Chondrocyte (in vitro differentiated cells): ENCODE measurements around the gene SRSF3. TPM values are rescaled to one million over a fixed set of nuclear protein-coding genes. Genes with fewer than 3 reads are reported as not detected.
"Not testable (repeated sequence)": the region's sequence is repeated elsewhere in the genome, so short reads cannot be mapped to it uniquely, and the experiment has no call there.

Source experiments
- DNase-seq: peaks from one replicate; pipeline ENCODE4 v3.0.0; 2021; ENCODE audit warnings: mixed read lengths, low spot score
- H3K27ac Mint-ChIP-seq: one replicate; pipeline ENCODE4 v1.8.0; 2021; ENCODE audit warnings: mild to moderate bottlenecking, moderate library complexity, mixed read lengths; ENCODE audit not compliant: unreplicated experiment
- H3K27me3 Mint-ChIP-seq: 2 replicates; pipeline ENCODE4 v1.8.0; 2021; ENCODE audit warnings: low read depth, mixed read lengths
- H3K36me3 Mint-ChIP-seq: 2 replicates; pipeline ENCODE4 v1.8.0; 2021; ENCODE audit warnings: low read depth, mixed read lengths
- H3K4me1 Mint-ChIP-seq: 2 replicates; pipeline ENCODE4 v1.8.0; 2021; ENCODE audit warnings: low read depth, mild to moderate bottlenecking, mixed read lengths
- H3K4me3 Mint-ChIP-seq: one replicate; pipeline ENCODE4 v1.8.0; 2021; ENCODE audit warnings: mild to moderate bottlenecking, moderate library complexity, mixed read lengths; ENCODE audit not compliant: unreplicated experiment
- H3K9me3 Mint-ChIP-seq: 2 replicates; pipeline ENCODE4 v1.8.0; 2021; ENCODE audit warnings: low read depth, mixed read lengths
- total RNA-seq: library from RNA; stranded (reverse); gene quantifications from 3 replicates; pipeline ENCODE4 v1.2.1, GENCODE V29; 2021
- TF ChIP-seq, protein P1 (sequence below): fragments of 200-600 bp; sonication (generic); IDR thresholded peaks from 2 replicates; pipeline ENCODE4 v1.5.0; 2021; ENCODE audit warnings: antibody characterized with exemption, mild to moderate bottlenecking, moderate library complexity

Gene SRSF3
- total RNA-seq, 1 donor from 2014 or later: 191 TPM

DNA sequence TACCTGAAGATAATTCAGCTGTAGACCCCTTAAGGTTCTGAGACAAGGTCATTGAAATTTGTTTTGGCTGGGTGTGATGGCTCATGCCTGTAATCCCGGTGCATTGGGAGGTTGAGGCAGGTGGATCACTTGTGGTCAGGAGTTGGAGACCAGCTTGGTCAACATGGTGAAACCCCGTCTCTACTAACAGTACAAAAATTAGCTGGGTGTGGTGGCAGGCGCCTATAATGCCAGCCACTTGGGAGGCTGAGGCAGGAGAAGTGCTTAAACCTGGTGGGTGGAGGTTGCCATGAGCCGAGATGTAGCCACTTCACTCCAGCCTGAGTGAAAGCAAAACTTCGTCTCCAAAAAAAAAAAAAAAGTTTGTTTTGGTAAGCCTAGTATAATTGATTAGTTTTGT lies 11.0 kb downstream of the SRSF3 start:
- peak; percentile 18 for DNase-seq
- Mint-ChIP-seq H3K4me3 (no peak overlapping the region), H3K27ac (no peak overlapping the region), H3K4me1 (peaks cover 70% of the 10 kb centered on the region), H3K9me3 (no peaks in the 10 kb centered on the region), H3K36me3 (peaks cover 51% of the 10 kb centered on the region), H3K27me3 (no peaks in the 10 kb centered on the region)
- TF ChIP-seq, protein P1, sequence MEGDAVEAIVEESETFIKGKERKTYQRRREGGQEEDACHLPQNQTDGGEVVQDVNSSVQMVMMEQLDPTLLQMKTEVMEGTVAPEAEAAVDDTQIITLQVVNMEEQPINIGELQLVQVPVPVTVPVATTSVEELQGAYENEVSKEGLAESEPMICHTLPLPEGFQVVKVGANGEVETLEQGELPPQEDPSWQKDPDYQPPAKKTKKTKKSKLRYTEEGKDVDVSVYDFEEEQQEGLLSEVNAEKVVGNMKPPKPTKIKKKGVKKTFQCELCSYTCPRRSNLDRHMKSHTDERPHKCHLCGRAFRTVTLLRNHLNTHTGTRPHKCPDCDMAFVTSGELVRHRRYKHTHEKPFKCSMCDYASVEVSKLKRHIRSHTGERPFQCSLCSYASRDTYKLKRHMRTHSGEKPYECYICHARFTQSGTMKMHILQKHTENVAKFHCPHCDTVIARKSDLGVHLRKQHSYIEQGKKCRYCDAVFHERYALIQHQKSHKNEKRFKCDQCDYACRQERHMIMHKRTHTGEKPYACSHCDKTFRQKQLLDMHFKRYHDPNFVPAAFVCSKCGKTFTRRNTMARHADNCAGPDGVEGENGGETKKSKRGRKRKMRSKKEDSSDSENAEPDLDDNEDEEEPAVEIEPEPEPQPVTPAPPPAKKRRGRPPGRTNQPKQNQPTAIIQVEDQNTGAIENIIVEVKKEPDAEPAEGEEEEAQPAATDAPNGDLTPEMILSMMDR: no peak

DNA sequence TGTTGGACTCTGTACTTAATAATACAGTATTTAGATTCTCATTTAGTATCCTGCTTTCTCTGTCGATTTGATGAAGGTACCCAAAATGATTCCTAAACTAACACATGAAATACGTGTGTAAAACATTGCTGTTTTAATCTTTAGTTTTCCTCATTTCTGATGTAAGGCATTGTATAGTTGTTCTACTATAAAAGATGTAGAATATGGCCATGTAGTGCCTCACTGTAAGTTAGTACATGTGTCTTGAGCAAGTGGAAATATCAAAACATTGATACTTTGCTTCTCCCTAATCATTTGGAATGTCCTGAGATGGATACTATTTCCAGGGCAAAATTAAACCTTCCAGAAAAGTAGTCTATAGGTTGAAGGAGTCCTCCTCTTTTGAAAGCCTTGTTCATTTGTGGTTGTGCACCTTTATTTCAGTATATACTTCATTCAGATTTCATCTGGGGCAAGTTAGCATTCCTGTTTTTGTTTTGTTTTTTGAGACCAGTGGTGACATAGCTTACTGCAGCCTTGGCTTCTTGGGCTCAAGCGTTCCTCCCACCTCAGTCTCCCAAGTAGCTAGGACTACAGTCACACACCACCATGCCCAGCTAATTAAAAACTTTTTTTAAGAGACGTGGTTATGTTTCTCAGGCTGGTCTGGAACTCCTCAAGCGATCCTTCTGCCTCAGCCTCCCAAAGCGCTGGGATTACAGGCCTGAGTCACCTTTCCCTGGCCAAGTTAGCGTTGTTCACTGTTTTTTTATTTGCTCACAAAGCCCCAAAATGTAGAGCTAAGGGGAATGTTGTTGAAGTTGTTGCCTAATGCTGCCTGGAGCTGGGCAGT lies 11.6 kb downstream of the SRSF3 start:
- peak overlapping the region; percentile 9 for H3K4me3 Mint-ChIP-seq
- H3K27me3 Mint-ChIP-seq: no peaks in the 10 kb centered on the region
- TF ChIP-seq, protein P1: peak; percentile 31
- H3K4me1 Mint-ChIP-seq: peaks cover 64% of the 10 kb centered on the region
- H3K9me3 Mint-ChIP-seq: no peaks in the 10 kb centered on the region
- peak overlapping the region; percentile 81 for H3K27ac Mint-ChIP-seq
- H3K36me3 Mint-ChIP-seq: peaks cover 46% of the 10 kb centered on the region
- DNase-seq: peak; percentile 7

DNA sequence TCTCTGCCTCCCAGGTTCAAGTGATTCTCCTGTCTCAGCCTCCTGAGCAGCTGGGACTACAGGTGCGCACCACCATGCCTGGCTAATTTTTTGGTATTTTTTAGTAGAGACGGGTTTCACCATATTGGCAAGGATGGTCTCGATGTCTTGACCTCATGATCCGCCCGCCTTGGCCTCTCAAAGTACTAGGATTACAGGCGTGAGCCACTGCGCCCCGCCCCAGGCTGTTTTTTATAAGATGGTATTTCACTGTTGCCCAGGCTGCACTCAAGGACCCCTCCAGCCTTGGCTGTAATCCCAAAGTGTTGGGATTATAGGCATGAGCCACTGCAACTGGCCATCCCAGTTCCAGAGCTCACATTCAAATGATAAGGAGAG lies 13.1 kb downstream of the SRSF3 start:
- not testable (repeated sequence) for H3K27me3 Mint-ChIP-seq, H3K9me3 Mint-ChIP-seq, H3K4me3 Mint-ChIP-seq
- DNase-seq: peak; percentile 30
- Mint-ChIP-seq H3K36me3 (peaks cover 48% of the 10 kb centered on the region), H3K4me1 (peaks cover 50% of the 10 kb centered on the region), H3K27ac (peak overlapping the region; percentile 53)

DNA sequence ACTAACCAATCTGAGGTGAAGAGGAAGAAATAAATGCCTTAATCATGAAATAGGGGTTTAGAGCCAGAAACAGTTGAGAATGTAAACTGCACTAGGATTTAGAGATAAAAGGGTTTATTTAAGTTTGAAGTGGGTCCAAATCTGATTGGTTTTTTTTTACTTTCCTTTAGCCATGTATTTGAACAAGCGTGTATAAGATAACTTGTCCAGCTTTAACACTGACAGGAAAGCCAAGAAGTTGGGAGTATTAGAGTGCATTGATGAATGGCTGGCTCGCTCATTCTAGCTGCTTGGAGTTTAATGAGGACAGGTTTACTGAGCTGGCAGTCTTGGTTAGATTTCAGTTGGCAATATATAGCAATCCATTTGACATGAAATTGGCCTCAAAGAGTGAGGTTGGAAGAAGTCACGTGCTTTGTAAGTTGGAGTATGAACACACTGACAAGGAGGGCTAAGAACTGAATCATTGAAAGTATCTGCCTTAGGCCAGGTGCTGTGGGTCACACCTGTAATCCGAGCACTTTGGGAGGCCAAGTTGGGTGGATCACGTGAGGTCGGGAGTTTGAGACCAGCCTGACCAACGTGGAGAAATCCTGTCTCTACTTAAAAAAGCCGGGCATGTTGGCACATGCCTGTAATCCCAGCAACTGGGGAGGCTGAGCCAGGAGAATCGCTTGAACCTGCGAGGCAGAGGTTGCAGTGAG lies 13.7 kb downstream of the SRSF3 start:
- Mint-ChIP-seq H3K36me3 (peaks cover 47% of the 10 kb centered on the region), H3K4me3 (no peak overlapping the region), H3K27me3 (no peaks in the 10 kb centered on the region), H3K9me3 (no peaks in the 10 kb centered on the region), H3K27ac (peak overlapping the region; percentile 53), H3K4me1 (peaks cover 46% of the 10 kb centered on the region)
- peak; percentile 14 for DNase-seq
- TF ChIP-seq, protein P1: no peak

DNA sequence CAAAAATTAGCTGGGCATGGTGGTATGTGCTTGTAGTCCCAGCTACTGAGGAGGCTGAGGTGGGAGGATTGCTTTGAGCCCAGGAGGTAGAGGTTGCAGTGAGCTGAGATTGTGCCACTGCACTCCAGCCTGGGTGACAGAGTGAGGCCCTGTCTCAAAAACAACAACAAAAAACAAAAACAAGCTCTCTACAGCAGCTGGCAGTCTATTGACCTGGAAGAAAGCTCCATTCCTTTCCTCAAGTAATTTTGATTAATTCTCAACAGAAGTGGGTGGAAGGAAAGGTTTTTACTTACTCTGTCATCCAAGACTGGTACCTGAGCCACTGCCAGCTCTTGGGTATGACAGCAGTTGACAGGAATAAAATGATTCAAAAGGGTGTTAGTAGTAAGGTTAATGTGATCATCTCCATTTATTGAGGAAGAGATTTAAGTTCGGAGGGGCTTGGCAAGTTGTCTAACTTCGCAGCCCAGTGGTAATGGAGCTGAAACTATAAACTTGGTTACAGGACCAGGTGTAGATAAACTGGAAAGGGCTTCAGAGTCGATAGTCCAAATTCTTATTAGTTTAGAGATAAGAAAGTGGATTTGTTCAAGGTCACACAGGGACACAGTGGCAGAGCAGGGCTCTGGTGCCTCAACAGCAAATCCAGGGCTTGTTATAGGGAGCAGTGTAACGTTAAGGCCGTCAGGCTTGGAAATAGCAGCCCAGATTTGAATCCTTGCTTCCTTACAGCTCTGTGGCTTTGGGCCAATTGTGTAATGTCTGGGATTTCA lies 14.8 kb downstream of the SRSF3 start:
- no peaks in the 10 kb centered on the region for H3K27me3 Mint-ChIP-seq
- peaks cover 42% of the 10 kb centered on the region for H3K36me3 Mint-ChIP-seq
- DNase-seq: peak; percentile 12
- no peaks in the 10 kb centered on the region for H3K9me3 Mint-ChIP-seq
- TF ChIP-seq, protein P1: no peak
- peak overlapping the region; percentile 51 for H3K27ac Mint-ChIP-seq
- H3K4me1 Mint-ChIP-seq: peaks cover 35% of the 10 kb centered on the region
- H3K4me3 Mint-ChIP-seq: no peak overlapping the region
